ENCODE results near the gene DHX16. TPM values are rescaled to one million over a fixed set of nuclear protein-coding genes. Genes with fewer than 3 reads are reported as not detected.
"Not testable (repeated sequence)": the region's sequence is repeated elsewhere in the genome, so short reads cannot be mapped to it uniquely, and the experiment has no call there.

The DHX16 gene
- total RNA-seq, 1 experiment from 2014 or later = 34.8 TPM

DNA sequence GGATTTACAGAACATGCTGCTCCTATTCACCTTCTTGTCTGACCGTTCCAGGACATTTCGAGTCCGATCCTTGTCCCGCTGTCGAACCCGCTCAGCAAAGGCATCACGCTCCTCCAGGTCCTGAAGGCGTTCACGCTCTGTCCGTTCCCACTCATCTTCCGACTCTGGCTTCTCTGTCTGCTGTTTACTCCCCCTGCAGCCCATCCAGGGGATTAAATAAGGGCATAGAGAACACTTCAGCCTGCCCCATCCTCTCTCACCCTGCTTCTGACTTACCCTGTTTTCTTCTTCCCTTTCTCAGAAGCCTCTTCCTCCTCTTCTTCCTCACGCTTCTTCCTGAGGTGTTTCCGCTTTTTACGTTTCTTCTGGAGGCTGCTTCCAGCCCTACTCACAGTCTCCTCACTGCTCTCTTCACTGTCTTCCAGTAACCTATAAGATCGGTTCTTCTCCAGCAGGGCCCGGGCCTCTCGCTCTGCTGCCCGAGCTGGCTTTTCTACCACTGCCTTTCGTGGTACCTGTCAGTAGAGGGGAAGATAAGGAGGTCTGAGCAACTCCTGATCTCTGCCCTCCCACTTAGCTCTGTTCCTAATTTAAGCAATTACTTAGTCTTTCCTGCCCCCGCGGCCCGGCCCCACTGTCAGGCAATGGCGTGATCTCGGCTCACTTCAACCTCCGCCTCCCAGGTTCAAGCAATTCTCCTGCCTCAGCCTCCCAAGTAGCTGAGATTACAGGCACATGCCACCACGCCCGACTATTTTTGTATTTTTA, 1.9 kb downstream of the DHX16 start:
- H3K9me3 ChIP-seq (ENCODE audit: control insufficient read depth, low read depth, low read length) = no peaks in the 10 kb centered on the region
- peak; percentile 43 for TF ChIP-seq CTCF (conservative IDR thresholded peaks at IDR 0.05)
- no peak overlapping the region for H2AFZ ChIP-seq (ENCODE audit: low read length)
- Mint-ChIP-seq H3K27ac (no peak overlapping the region), H3K27me3 (ENCODE audit: low read depth) (no peaks in the 10 kb centered on the region), H3K9me3 (no peaks in the 10 kb centered on the region; a peak in 1 of 5 replicates), H3K36me3 (ENCODE audit: insufficient read depth in 1 of 3, low read depth in 3 of 3) (peaks cover 9 to 38% (median 27%) of the 10 kb centered on the region in 3 experiments; a peak in 5 of 7 replicates), H3K4me1 (peaks cover 2 to 7% of the 10 kb centered on the region in 2 experiments; a peak in 3 of 4 replicates), H3K4me3 (peak overlapping the region; percentile 59 to 89; a peak in 4 of 5 replicates)
- H3K79me1 ChIP-seq (ENCODE audit: insufficient read depth, low read depth, low read length, poor library complexity, severe bottlenecking) = peaks cover 9% of the 10 kb centered on the region
- no peak overlapping the region for H3K23ac ChIP-seq (ENCODE audit: insufficient read length, low read depth, low read length)
- H3T11ph ChIP-seq (ENCODE audit: low read length) = no peak overlapping the region
- H2BK15ac ChIP-seq (ENCODE audit: low read depth, low read length) = no peak overlapping the region
- H2AK5ac ChIP-seq (ENCODE audit: insufficient read length, low read length) = no peak overlapping the region
- no peak for DNase-seq
- no peak overlapping the region for H4K5ac ChIP-seq (ENCODE audit: insufficient read length, low read depth, low read length)
- no peak overlapping the region for H3K27ac ChIP-seq (ENCODE audit: insufficient read length, low read depth, low read length)
- no peak overlapping the region for H3K56ac ChIP-seq (ENCODE audit: insufficient read length, low read depth, low read length)
- H2BK120ac ChIP-seq (ENCODE audit: low read depth, low read length, poor library complexity, severe bottlenecking) = no peak overlapping the region
- WGBS (ENCODE audit: extremely low coverage, insufficient read length, low lambda C conversion rate) = no CpG with 5 or more reads among the region's 27 CpGs
- no peak overlapping the region for H2BK20ac ChIP-seq (ENCODE audit: low read depth, low read length, poor library complexity, severe bottlenecking)
- no peaks in the 10 kb centered on the region for H3K27me3 ChIP-seq (ENCODE audit: insufficient read depth, low read length)
- no peak overlapping the region for H2BK12ac ChIP-seq (ENCODE audit: insufficient read length, low read depth, low read length)
- no peaks in the 10 kb centered on the region for H4K20me1 ChIP-seq (ENCODE audit: control insufficient read depth, insufficient read depth, insufficient read length)
- H3K9ac ChIP-seq (ENCODE audit: extremely low read depth, insufficient read length, low read length) = no peak overlapping the region
- H3K14ac ChIP-seq (ENCODE audit: insufficient read depth, low read length) = no peak overlapping the region
- H3K4me1 ChIP-seq (ENCODE audit: insufficient read depth, low read length) = no peaks in the 10 kb centered on the region
- H3K4ac ChIP-seq (ENCODE audit: low read depth, low read length) = no peak overlapping the region
- no peak overlapping the region for H3K4me2 ChIP-seq (ENCODE audit: insufficient read depth, insufficient read length, low read length)
- H4K91ac ChIP-seq (ENCODE audit: insufficient read length, low read depth, low read length) = no peak overlapping the region
- no peak overlapping the region for H2BK5ac ChIP-seq (ENCODE audit: insufficient read length, low read length)
- no peaks in the 10 kb centered on the region for H3K79me2 ChIP-seq (ENCODE audit: insufficient read depth, low read length)
- H3K23me2 ChIP-seq (ENCODE audit: insufficient read length, low read depth, low read length, poor library complexity, severe bottlenecking) = peaks cover 4% of the 10 kb centered on the region
- no peak overlapping the region for H4K8ac ChIP-seq (replicated peaks; ENCODE audit: insufficient read length, low read depth, low read length)
- no peak overlapping the region for H3K18ac ChIP-seq (ENCODE audit: insufficient read length, low read depth, low read length)

DNA sequence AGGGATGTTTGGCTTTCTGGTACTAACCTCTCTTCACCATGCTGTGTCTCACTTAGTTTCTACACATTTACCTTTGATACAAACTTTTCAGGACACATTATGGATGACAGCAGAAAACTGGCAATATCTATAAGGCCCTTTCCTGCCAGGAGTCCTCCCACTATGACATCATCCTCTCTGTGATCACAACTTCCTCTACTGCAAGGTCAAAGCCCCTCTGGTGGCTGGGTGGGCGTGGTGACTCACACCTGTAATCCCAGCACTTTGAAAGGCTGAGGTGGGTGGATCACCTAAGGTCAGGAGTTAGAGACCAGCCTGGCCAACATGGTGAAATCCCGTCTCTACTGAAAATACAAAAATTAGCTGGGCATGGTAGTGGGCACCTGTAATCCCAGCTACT, 6.5 kb downstream of the DHX16 start:
- H3K4ac ChIP-seq (ENCODE audit: low read depth, low read length); H2BK15ac ChIP-seq (ENCODE audit: low read depth, low read length); H2AK5ac ChIP-seq (ENCODE audit: insufficient read length, low read length); H3K4me1 Mint-ChIP-seq; DNase-seq; H4K91ac ChIP-seq (ENCODE audit: insufficient read length, low read depth, low read length); H3K79me2 ChIP-seq (ENCODE audit: insufficient read depth, low read length); H2BK5ac ChIP-seq (ENCODE audit: insufficient read length, low read length); H2AFZ ChIP-seq (ENCODE audit: low read length); H2BK20ac ChIP-seq (ENCODE audit: low read depth, low read length, poor library complexity, severe bottlenecking); H4K8ac ChIP-seq (replicated peaks; ENCODE audit: insufficient read length, low read depth, low read length); H3K56ac ChIP-seq (ENCODE audit: insufficient read length, low read depth, low read length); H3K27me3 Mint-ChIP-seq (ENCODE audit: low read depth); H2BK12ac ChIP-seq (ENCODE audit: insufficient read length, low read depth, low read length); H3K27me3 ChIP-seq (ENCODE audit: insufficient read depth, low read length); H3K18ac ChIP-seq (ENCODE audit: insufficient read length, low read depth, low read length); H3K9ac ChIP-seq (ENCODE audit: extremely low read depth, insufficient read length, low read length); H2BK120ac ChIP-seq (ENCODE audit: low read depth, low read length, poor library complexity, severe bottlenecking); H3K27ac Mint-ChIP-seq; H3K79me1 ChIP-seq (ENCODE audit: insufficient read depth, low read depth, low read length, poor library complexity, severe bottlenecking); H3K14ac ChIP-seq (ENCODE audit: insufficient read depth, low read length); H3K9me3 Mint-ChIP-seq; H3T11ph ChIP-seq (ENCODE audit: low read length); H4K20me1 ChIP-seq (ENCODE audit: control insufficient read depth, insufficient read depth, insufficient read length); H3K4me1 ChIP-seq (ENCODE audit: insufficient read depth, low read length); H3K4me2 ChIP-seq (ENCODE audit: insufficient read depth, insufficient read length, low read length); H3K23me2 ChIP-seq (ENCODE audit: insufficient read length, low read depth, low read length, poor library complexity, severe bottlenecking); H3K27ac ChIP-seq (ENCODE audit: insufficient read length, low read depth, low read length); H3K9me3 ChIP-seq (ENCODE audit: control insufficient read depth, low read depth, low read length); H3K23ac ChIP-seq (ENCODE audit: insufficient read length, low read depth, low read length); H4K5ac ChIP-seq (ENCODE audit: insufficient read length, low read depth, low read length); H3K4me3 Mint-ChIP-seq: not testable (repeated sequence)
- no CpG with 5 or more reads among the region's 2 CpGs for WGBS (ENCODE audit: extremely low coverage, insufficient read length, low lambda C conversion rate)
- H3K36me3 Mint-ChIP-seq (ENCODE audit: insufficient read depth in 1 of 3, low read depth in 3 of 3) = peaks cover 30 to 78% (median 63%) of the 10 kb centered on the region in 3 experiments; a peak in 6 of 7 replicates

All from H9 (cell line).